ENCODE data around the gene APPBP2.
"Not testable (repeated sequence)": the region's sequence is repeated elsewhere in the genome, so short reads cannot be mapped to it uniquely, and the experiment has no call there.

Gene APPBP2

GRCh38 chr17:60524463-60525327 is 1.3 kb downstream of the APPBP2 start:
- peak overlapping the region; percentile 100 for H3K4me3 ChIP-seq (ENCODE audit: low read depth, low read length)
- no peak for TF ChIP-seq CTCF (IDR thresholded peaks at IDR 0.05; ENCODE audit: low read depth, low read length)

- peak overlapping the region; percentile 100 for H3K4me3 ChIP-seq (ENCODE audit: low read depth, low read length)
- no peak for TF ChIP-seq CTCF (IDR thresholded peaks at IDR 0.05; ENCODE audit: low read depth, low read length)
These were observed 2.2 kb downstream of the APPBP2 start for GRCh38 chr17:60523822-60524221.

GRCh38 chr17:60522889-60523626 is 3.0 kb downstream of the APPBP2 start:
- H3K4me3 ChIP-seq (ENCODE audit: low read depth, low read length) = peak overlapping the region; percentile 100

GRCh38 chr17:60519795-60520194 is 6.2 kb downstream of the APPBP2 start:
- no peak overlapping the region for H3K4me3 ChIP-seq (ENCODE audit: low read depth, low read length)
- TF ChIP-seq CTCF (IDR thresholded peaks at IDR 0.05; ENCODE audit: low read depth, low read length) = no peak

More at GRCh38 chr17:60522889-60523626, 3.0 kb downstream of the APPBP2 start:
- TF ChIP-seq CTCF (IDR thresholded peaks at IDR 0.05; ENCODE audit: low read depth, low read length) = no peak

GRCh38 chr17:60515683-60516082 is 10.4 kb downstream of the APPBP2 start:
- not testable (repeated sequence) for H3K4me3 ChIP-seq (ENCODE audit: low read depth, low read length)

- not testable (repeated sequence) for H3K4me3 ChIP-seq (ENCODE audit: low read depth, low read length)
These were observed 10.8 kb downstream of the APPBP2 start for GRCh38 chr17:60515199-60515598.

GRCh38 chr17:60514500-60514899 is 11.5 kb downstream of the APPBP2 start:
- TF ChIP-seq CTCF (IDR thresholded peaks at IDR 0.05; ENCODE audit: low read depth, low read length) = no peak
- no peak overlapping the region for H3K4me3 ChIP-seq (ENCODE audit: low read depth, low read length)

- H3K4me3 ChIP-seq (ENCODE audit: low read depth, low read length) = no peak overlapping the region
- TF ChIP-seq CTCF (IDR thresholded peaks at IDR 0.05; ENCODE audit: low read depth, low read length) = no peak
These were observed 12.0 kb downstream of the APPBP2 start for GRCh38 chr17:60514053-60514452.

Data from WI38 (cell line).